Measurements from ENCODE around the gene TUBA3E. TPM values are rescaled to one million over a fixed set of nuclear protein-coding genes. Genes with fewer than 3 reads are reported as not detected.
"Not testable (repeated sequence)": the region's sequence is repeated elsewhere in the genome, so short reads cannot be mapped to it uniquely, and the experiment has no call there.

TUBA3E gene
- total RNA-seq, 6 donors from 2014 or later: not detected

- not testable (repeated sequence) for ATAC-seq (ENCODE audit: low FRiP score in 2 of 2); H3K27ac ChIP-seq; H3K27me3 ChIP-seq; DNase-seq; H3K4me3 ChIP-seq; H3K36me3 ChIP-seq; H3K4me1 ChIP-seq; H3K9me3 ChIP-seq
- 90 to 92% methylated on average over 7 of the region's 13 CpGs for WGBS, 2 donors
Observed at GRCh38 chr2:130196052-130196451, 2.2 kb downstream of the TUBA3E start.

- not testable (repeated sequence) for H3K36me3 ChIP-seq; H3K27ac ChIP-seq; H3K4me3 ChIP-seq; DNase-seq; H3K9me3 ChIP-seq; H3K27me3 ChIP-seq; ATAC-seq (ENCODE audit: low FRiP score in 2 of 2); H3K4me1 ChIP-seq
- 78% methylated on average over 8 of the region's 9 CpGs for WGBS, 2 donors
Observed at GRCh38 chr2:130195089-130195635, 3.1 kb downstream of the TUBA3E start.

- 86 to 90% methylated on average over 2 to 8 of the region's 22 CpGs for WGBS, 2 donors
- ATAC-seq (ENCODE audit: low FRiP score in 2 of 2); H3K27ac ChIP-seq; H3K4me1 ChIP-seq; H3K36me3 ChIP-seq; DNase-seq; H3K27me3 ChIP-seq; H3K4me3 ChIP-seq; H3K9me3 ChIP-seq: not testable (repeated sequence)
Observed at GRCh38 chr2:130193824-130194223, 4.4 kb downstream of the TUBA3E start.

GRCh38 chr2:130192451-130192850 is 5.8 kb downstream of the TUBA3E start:
- not testable (repeated sequence) for H3K4me3 ChIP-seq; ATAC-seq (ENCODE audit: low FRiP score in 2 of 2); H3K27ac ChIP-seq; H3K27me3 ChIP-seq; DNase-seq; H3K4me1 ChIP-seq; H3K36me3 ChIP-seq; H3K9me3 ChIP-seq
- WGBS, 2 donors: 73 to 94% methylated on average over 2 to 3 of the region's 3 CpGs

- not testable (repeated sequence) for H3K4me1 ChIP-seq; H3K27me3 ChIP-seq; H3K36me3 ChIP-seq; DNase-seq; ATAC-seq (ENCODE audit: low FRiP score in 2 of 2); H3K27ac ChIP-seq; H3K9me3 ChIP-seq; H3K4me3 ChIP-seq
- 94 to 96% methylated on average over 6 of the region's 6 CpGs for WGBS, 2 donors
Observed at GRCh38 chr2:130191319-130191718, 6.9 kb downstream of the TUBA3E start.

- Histone ChIP-seq H3K4me3 (no peak overlapping the region), H3K36me3 (peaks cover 0 to 9% (median 0%) of the 10 kb centered on the region in 4 donors), H3K27me3 (no peaks in the 10 kb centered on the region), H3K27ac (no peak overlapping the region), H3K4me1 (no peaks in the 10 kb centered on the region), H3K9me3 (no peaks in the 10 kb centered on the region)
- 80 to 92% methylated on average over 12 to 15 of the region's 15 CpGs for WGBS, 2 donors
- DNase-seq (no peak), ATAC-seq (ENCODE audit: low FRiP score in 2 of 2) (no peak)
- TF ChIP-seq EP300 (IDR thresholded peaks at IDR 0.05) (no peak), CTCF (IDR thresholded peaks at IDR 0.05) (no peak), POLR2A (IDR thresholded peaks at IDR 0.05) (no peak), POLR2AphosphoS5 (IDR thresholded peaks at IDR 0.05) (no peak)
Observed at GRCh38 chr2:130190237-130190636, 8.0 kb downstream of the TUBA3E start.

GRCh38 chr2:130188958-130189357 is 9.3 kb downstream of the TUBA3E start:
- H3K36me3 ChIP-seq; H3K9me3 ChIP-seq; H3K27me3 ChIP-seq; DNase-seq; H3K27ac ChIP-seq; H3K4me1 ChIP-seq; ATAC-seq (ENCODE audit: low FRiP score in 2 of 2); H3K4me3 ChIP-seq: not testable (repeated sequence)
- 86 to 96% methylated on average over 3 to 4 of the region's 4 CpGs for WGBS, 2 donors

GRCh38 chr2:130187859-130188792 is 10.1 kb downstream of the TUBA3E start:
- WGBS, 2 donors: 92% methylated on average over 17 of the region's 17 CpGs
- DNase-seq; H3K36me3 ChIP-seq; H3K27ac ChIP-seq; H3K27me3 ChIP-seq; H3K4me3 ChIP-seq; H3K9me3 ChIP-seq; ATAC-seq (ENCODE audit: low FRiP score in 2 of 2): not testable (repeated sequence)
- peaks cover 0 to 11% (median 6%) of the 10 kb centered on the region in 4 donors for H3K4me1 ChIP-seq
